HL-60 (cell line): ENCODE results near the gene SLC25A41.

Experiments
- DNase-seq, 2 experiments: peaks; one replicate each; pipeline ENCODE4 v3.0.0-alpha.2; 2010 to 2020; ENCODE audit warnings: low read depth in 1 of 2, low spot score in 1 of 2
- H3K27ac ChIP-seq: fragments of 250-450 bp; sonication (Bioruptor Pico); replicated peaks from 2 replicates; pipeline ENCODE4 v1.5.1; 2020; ENCODE audit warnings: mild to moderate bottlenecking, moderate library complexity
- H3K27me3 ChIP-seq: fragments of 250-450 bp; sonication (Bioruptor Pico); 2 replicates; pipeline ENCODE4 v1.5.1; 2021; ENCODE audit warnings: mild to moderate bottlenecking, moderate library complexity; ENCODE audit not compliant: insufficient read depth, poor library complexity, severe bottlenecking
- H3K4me3 ChIP-seq: replicated peaks from 2 replicates; pipeline ENCODE4 v1.5.1; 2011; ENCODE audit warnings: mild to moderate bottlenecking, control low read depth, low read length; ENCODE audit not compliant: insufficient read depth
- CTCF ChIP-seq: IDR thresholded peaks from one replicate; pipeline ENCODE4 v1.5.1; 2011; ENCODE audit warnings: low read length, control low read depth, inconsistent platforms; ENCODE audit not compliant: insufficient read depth
- GABPA ChIP-seq: IDR thresholded peaks from 2 replicates; pipeline ENCODE4 v1.6.1; 2012; ENCODE audit warnings: low read depth
- POLR2AphosphoS5 ChIP-seq: IDR thresholded peaks from 2 replicates; pipeline ENCODE4 v1.6.1; 2012; ENCODE audit warnings: low read depth
- REST ChIP-seq: IDR thresholded peaks from 2 replicates; pipeline ENCODE4 v1.6.1; 2012; ENCODE audit warnings: low read depth; ENCODE audit not compliant: insufficient replicate concordance
- SPI1 ChIP-seq: IDR thresholded peaks from 2 replicates; pipeline ENCODE4 v1.6.1; 2012; ENCODE audit warnings: low read depth, mild to moderate bottlenecking, borderline replicate concordance

SLC25A41 gene

GRCh38 chr19:6448045-6448444 lies 14.5 kb upstream of the SLC25A41 start:
- DNase-seq: no peak
- no peak overlapping the region for H3K4me3 ChIP-seq
- H3K27ac ChIP-seq: no peak overlapping the region
- no peaks in the 10 kb centered on the region for H3K27me3 ChIP-seq
- TF ChIP-seq REST (no peak), SPI1 (no peak), CTCF (no peak), GABPA (no peak)

- no peak for DNase-seq
- Histone ChIP-seq H3K4me3 (no peak overlapping the region), H3K27ac (no peak overlapping the region), H3K27me3 (no peaks in the 10 kb centered on the region)
- TF ChIP-seq REST: no peak
- TF ChIP-seq SPI1: no peak
- no peak for TF ChIP-seq GABPA
- no peak for TF ChIP-seq CTCF
- TF ChIP-seq POLR2AphosphoS5: no peak
These were observed 12.9 kb upstream of the SLC25A41 start for GRCh38 chr19:6446452-6446851.

- H3K27ac ChIP-seq: no peak overlapping the region
- TF ChIP-seq GABPA: no peak
- no peak for TF ChIP-seq CTCF
- TF ChIP-seq SPI1: no peak
- no peak for TF ChIP-seq REST
- TF ChIP-seq POLR2AphosphoS5: no peak
- DNase-seq: no peak
- no peak overlapping the region for H3K4me3 ChIP-seq
- H3K27me3 ChIP-seq: no peaks in the 10 kb centered on the region
These were observed 10.4 kb upstream of the SLC25A41 start for GRCh38 chr19:6443986-6444385.
